OCI-M1 (cell line): ENCODE data around the gene NDUFV3.
"Not testable (repeated sequence)": the region's sequence is repeated elsewhere in the genome, so short reads cannot be mapped to it uniquely, and the experiment has no call there.

Experiments
- DNase-seq: peaks from one replicate; lab custom pipeline; 2025; lab: John Stamatoyannopoulos, UW

NDUFV3 gene

GRCh38 chr21:42937034-42937940 is 44.2 kb downstream of the NDUFV3 start:
- peak; percentile 71 for DNase-seq

GRCh38 chr21:42937960-42938605 is 45.0 kb downstream of the NDUFV3 start:
- no peak for DNase-seq

GRCh38 chr21:42938606-42938995 is 45.5 kb downstream of the NDUFV3 start:
- DNase-seq = not testable (repeated sequence)

GRCh38 chr21:42939582-42940413 is 46.7 kb downstream of the NDUFV3 start:
- DNase-seq = no peak

GRCh38 chr21:42941696-42942085 is 48.6 kb downstream of the NDUFV3 start:
- no peak for DNase-seq

- DNase-seq = no peak
Observed at GRCh38 chr21:42942244-42942643, 49.1 kb downstream of the NDUFV3 start.

- not testable (repeated sequence) for DNase-seq
Observed at GRCh38 chr21:42949094-42949755, 56.1 kb downstream of the NDUFV3 start.

GRCh38 chr21:42951193-42951592 is 58.1 kb downstream of the NDUFV3 start:
- not testable (repeated sequence) for DNase-seq

GRCh38 chr21:42956824-42957630 is 63.9 kb downstream of the NDUFV3 start:
- no peak for DNase-seq

- DNase-seq = peak; percentile 40
Observed at GRCh38 chr21:42958122-42958521, 65.0 kb downstream of the NDUFV3 start.

- DNase-seq = no peak
Observed at GRCh38 chr21:42959728-42960127, 66.6 kb downstream of the NDUFV3 start.

- DNase-seq = no peak
Observed at GRCh38 chr21:42962380-42963007, 69.4 kb downstream of the NDUFV3 start.
